ENCODE measurements around the gene GOLM1. TPM values are rescaled to one million over a fixed set of nuclear protein-coding genes. Genes with fewer than 3 reads are reported as not detected.

GOLM1 gene
- total and polyA plus RNA-seq, 9 of the 15 experiments (the other 6 are each of a cell fraction or from before 2014, with no cell fraction given), result 0.09 to 0.96 (median 0.40) TPM; not detected in 4

DNA sequence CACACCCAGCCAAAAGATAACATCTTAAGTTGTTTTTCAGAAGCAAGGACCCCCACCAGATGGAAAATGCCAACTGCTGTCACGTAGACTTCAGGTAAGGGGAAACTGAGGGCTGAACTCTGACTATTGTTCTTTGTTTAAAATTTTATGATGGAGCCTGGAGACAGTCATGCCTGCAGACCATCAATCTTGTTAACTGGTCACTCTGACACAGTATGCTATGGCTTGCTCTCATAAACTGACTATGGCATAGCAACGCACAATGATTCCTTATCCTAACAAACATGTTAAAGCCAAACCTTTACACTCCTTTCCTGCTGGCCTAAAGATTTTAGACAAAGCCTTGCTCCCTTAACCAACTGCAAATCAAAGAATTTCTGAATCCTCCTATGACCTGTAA is 43.6 kb upstream of the GOLM1 start:
- ATAC-seq, result no peak
- ChIA-PET CTCF (ENCODE audit: low intra/inter-chr PET ratio) (no interaction called here), POLR2A (no interaction called here)

DNA sequence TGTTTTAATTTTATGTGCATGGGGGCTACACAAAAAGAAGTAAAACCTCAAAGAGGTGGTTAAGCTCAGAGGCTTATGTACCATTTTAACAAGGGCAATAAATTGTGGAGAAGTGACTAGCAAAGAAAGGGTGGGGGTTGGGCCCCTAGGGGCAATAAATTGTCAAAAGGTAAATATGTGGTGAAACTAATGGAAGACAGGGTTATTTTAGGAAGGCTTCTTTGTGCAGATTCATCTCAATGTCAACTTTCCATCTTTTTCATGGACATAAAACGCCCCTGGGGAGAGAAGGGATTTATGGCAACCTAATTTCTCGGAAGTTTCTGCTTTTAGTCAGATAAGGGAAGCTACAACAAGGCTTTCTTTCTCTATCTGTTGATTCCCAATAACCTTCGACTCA is 42.5 kb upstream of the GOLM1 start:
- Histone ChIP-seq H3K27ac (ENCODE audit: extremely low read depth, low read depth, low read length) (no peak overlapping the region), H3K79me2 (ENCODE audit: control insufficient read depth, insufficient read depth, low read length) (no peaks in the 10 kb centered on the region), H3K9me1 (ENCODE audit: control insufficient read depth, insufficient read depth, low read length) (no peaks in the 10 kb centered on the region), H3K4me1 (replicated peaks in 1 of 2; ENCODE audit: control insufficient read depth in 2 of 2, insufficient read depth in 2 of 2, low read length in 2 of 2) (no peaks in the 10 kb centered on the region; a peak in 1 of 5 replicates), H2AFZ (ENCODE audit: low read depth, low read length) (no peak overlapping the region), H3K9ac (ENCODE audit: insufficient read depth in 1 of 2, low read depth in 2 of 2, low read length in 2 of 2) (no peak overlapping the region), H3K4me2 (ENCODE audit: insufficient read depth, low read length) (no peak overlapping the region), H3K27me3 (ENCODE audit: control insufficient read depth in 2 of 2, insufficient read depth in 2 of 2, low read length in 2 of 2) (no peaks in the 10 kb centered on the region), H3K36me3 (ENCODE audit: control insufficient read depth, insufficient read depth, low read length) (no peaks in the 10 kb centered on the region), H4K20me1 (replicated peaks; ENCODE audit: control insufficient read depth, insufficient read depth, low read length) (no peaks in the 10 kb centered on the region), H3K9me3 (replicated peaks; ENCODE audit: control insufficient read depth, insufficient read depth, low read depth, low read length) (no peaks in the 10 kb centered on the region), H3K4me3 (no peak overlapping the region)
- FAIRE-seq (no peak), DNase-seq (ENCODE audit: extremely low read depth in 1 of 4, low spot score in 3 of 4) (no peak), ATAC-seq (no peak)
- WGBS (ENCODE audit: insufficient coverage, low coverage, missing lambda C conversion rate), result 6% methylated on average over 3 of the region's 3 CpGs
- in situ Hi-C loops (cut with MboI), result no loop called here
- ChIA-PET POLR2A (no interaction called here), CTCF (ENCODE audit: low intra/inter-chr PET ratio) (no interaction called here)
- intact Hi-C loops (cut with micrococcal nuclease), result no loop called here
- no TSS peak for BruUV-seq (replicated peaks)

More for the DNA sequence above, 43.6 kb upstream of the GOLM1 start:
- FAIRE-seq, result no peak
- in situ Hi-C loops (cut with MboI), result no loop called here
- DNase-seq (ENCODE audit: extremely low read depth in 1 of 4, low spot score in 3 of 4), result no peak
- H3K4me3 ChIP-seq, result no peak overlapping the region
- H3K79me2 ChIP-seq (ENCODE audit: control insufficient read depth, insufficient read depth, low read length), result no peaks in the 10 kb centered on the region
- no peaks in the 10 kb centered on the region for H4K20me1 ChIP-seq (replicated peaks; ENCODE audit: control insufficient read depth, insufficient read depth, low read length)
- H3K27ac ChIP-seq (ENCODE audit: extremely low read depth, low read depth, low read length), result no peak overlapping the region
- no peaks in the 10 kb centered on the region; a peak in 1 of 5 replicates for H3K4me1 ChIP-seq (replicated peaks in 1 of 2; ENCODE audit: control insufficient read depth in 2 of 2, insufficient read depth in 2 of 2, low read length in 2 of 2)
- no TSS peak for BruUV-seq (replicated peaks)
- H3K9ac ChIP-seq (ENCODE audit: insufficient read depth in 1 of 2, low read depth in 2 of 2, low read length in 2 of 2), result no peak overlapping the region
- no peaks in the 10 kb centered on the region for H3K9me1 ChIP-seq (ENCODE audit: control insufficient read depth, insufficient read depth, low read length)
- intact Hi-C loops (cut with micrococcal nuclease), result no loop called here
- H3K27me3 ChIP-seq (ENCODE audit: control insufficient read depth in 2 of 2, insufficient read depth in 2 of 2, low read length in 2 of 2), result no peaks in the 10 kb centered on the region
- WGBS (ENCODE audit: insufficient coverage, low coverage, missing lambda C conversion rate), result 0% methylated on average over 2 of the region's 2 CpGs
- no peak overlapping the region for H3K4me2 ChIP-seq (ENCODE audit: insufficient read depth, low read length)
- no peak overlapping the region for H2AFZ ChIP-seq (ENCODE audit: low read depth, low read length)
- H3K9me3 ChIP-seq (replicated peaks; ENCODE audit: control insufficient read depth, insufficient read depth, low read depth, low read length), result no peaks in the 10 kb centered on the region
- no peaks in the 10 kb centered on the region for H3K36me3 ChIP-seq (ENCODE audit: control insufficient read depth, insufficient read depth, low read length)
- TF ChIP-seq PURB (CRISPR knock-in tag; IDR thresholded peaks at IDR 0.05; ENCODE audit: low read depth), result no peak
- TF ChIP-seq, protein P1, sequence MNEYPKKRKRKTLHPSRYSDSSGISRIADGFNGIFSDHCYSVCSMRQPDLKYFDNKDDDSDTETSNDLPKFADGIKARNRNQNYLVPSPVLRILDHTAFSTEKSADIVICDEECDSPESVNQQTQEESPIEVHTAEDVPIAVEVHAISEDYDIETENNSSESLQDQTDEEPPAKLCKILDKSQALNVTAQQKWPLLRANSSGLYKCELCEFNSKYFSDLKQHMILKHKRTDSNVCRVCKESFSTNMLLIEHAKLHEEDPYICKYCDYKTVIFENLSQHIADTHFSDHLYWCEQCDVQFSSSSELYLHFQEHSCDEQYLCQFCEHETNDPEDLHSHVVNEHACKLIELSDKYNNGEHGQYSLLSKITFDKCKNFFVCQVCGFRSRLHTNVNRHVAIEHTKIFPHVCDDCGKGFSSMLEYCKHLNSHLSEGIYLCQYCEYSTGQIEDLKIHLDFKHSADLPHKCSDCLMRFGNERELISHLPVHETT (CRISPR knock-in tag; conservative IDR thresholded peaks at IDR 0.05 in 1 of 2, IDR thresholded peaks at IDR 0.05 in 1 of 2), result no peak
- TF ChIP-seq KHSRP (IDR thresholded peaks at IDR 0.05), result no peak
- TF ChIP-seq NFIX (CRISPR knock-in tag; IDR thresholded peaks at IDR 0.05; ENCODE audit: low read depth), result no peak

All from K562 (cell line).